ENCODE measurements around the gene TIMM22.

Gene TIMM22

DNA sequence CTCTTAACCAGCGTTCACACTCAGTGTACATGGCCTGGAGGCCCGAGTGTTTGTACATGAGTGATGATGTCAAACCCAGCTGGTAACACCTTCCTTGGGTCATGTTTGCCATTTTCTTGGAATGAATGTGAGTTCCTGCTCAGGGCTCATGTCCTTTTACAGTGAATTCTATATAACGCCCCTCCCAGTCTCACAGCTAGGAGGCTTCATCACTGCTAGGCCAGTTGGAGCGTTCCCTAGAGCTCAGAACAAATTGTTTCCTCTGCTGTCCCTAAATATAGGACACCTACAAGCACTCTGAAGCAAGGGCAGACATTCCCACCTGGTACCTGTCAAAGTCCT is 5.5 kb downstream of the TIMM22 start:
- DNase-seq (ENCODE audit: low read depth in 2 of 2) = no peak

DNA sequence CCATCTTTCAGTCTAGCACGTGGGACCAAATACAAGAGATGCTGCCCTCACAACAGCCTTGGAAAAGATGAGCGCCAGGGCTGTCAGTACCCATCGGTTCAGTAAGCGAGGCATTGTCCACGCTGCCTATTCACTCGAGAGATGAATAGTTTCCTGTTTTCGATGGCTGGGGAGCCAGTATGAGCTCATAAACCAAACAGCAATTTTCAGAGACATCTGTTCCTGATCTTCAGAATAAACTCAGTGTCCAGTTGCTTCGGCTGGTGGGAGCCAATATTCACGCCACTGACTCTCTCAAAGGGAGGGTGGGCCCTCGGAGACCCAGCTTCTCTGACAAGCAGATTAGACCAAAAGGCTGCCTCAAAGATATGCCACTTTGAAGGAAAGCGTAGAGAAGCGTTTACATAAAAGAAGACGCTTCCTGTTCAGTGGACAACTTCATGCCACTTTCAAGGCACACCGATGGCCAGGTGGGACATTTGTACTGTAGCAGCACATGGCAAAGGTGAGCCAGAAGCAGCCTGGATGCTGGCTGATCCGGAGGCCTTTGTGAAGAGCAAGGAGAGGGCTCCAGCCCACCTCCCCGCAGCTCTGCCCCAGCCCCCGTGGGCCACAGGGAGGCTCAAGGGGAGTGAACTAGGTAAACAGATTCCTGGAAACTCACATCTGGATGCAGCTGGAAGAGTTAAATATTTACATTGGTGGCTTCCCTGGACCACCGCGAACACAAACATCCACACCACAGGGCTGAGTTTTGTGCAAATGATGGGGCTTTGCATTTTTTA is 6.0 kb downstream of the TIMM22 start:
- DNase-seq (ENCODE audit: low read depth in 2 of 2) = no peak

DNA sequence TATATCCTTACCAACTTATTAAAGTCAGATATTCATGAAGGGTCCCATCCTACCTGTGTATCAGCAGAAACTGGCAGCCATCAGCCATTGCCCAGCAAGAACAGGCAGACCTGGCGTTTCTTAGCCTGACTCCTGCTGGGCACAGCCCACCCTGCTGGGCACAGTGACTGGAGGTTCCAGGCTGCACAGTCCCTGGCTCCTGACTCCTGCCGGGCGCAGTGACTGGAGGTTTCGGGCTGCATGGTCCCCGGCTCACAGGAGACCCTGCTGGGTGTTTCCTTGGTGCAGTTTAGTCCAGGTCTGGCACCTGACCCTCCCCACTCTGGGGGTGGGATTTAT is 6.7 kb downstream of the TIMM22 start:
- no peak for DNase-seq (ENCODE audit: low read depth in 2 of 2)

DNA sequence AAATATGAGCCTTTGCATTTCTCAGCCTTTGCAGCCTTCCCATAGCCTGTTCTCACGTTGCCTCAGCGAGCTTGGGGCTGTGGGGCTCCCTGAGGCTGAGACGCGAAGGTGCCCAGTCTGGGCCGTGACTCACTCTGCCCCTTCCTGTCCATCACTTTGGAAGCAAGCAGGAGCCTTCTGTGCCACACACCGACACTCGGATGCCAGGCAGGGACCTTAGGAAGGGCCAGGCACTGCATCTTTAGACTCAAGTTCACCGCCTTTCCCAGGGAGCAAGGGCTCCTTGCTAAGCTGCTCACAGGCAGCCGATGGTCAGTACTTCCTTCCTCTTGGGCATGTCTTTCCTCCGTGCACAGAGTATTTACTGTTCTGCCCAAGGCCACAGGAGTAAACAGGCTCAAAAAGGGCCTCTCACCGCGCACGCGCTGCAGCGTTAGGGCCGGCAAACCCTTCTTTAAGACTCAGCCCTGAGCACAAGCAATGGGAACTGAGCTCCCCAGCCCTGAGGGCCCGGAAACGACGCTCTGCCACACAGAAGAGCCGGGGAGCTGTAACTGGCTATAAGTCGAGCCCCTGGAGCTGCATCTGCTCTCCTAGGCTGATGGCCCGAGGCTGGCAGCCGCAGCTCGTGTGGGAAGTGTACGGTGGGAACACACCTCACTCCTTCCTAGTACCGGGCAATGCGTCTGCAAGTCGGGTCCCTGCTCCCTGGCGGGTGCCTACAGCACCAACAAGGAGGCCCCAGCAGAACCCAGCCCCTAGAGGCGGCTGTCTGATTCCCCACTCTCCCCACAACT is 7.2 kb downstream of the TIMM22 start:
- DNase-seq (ENCODE audit: low read depth in 2 of 2) = no peak

DNA sequence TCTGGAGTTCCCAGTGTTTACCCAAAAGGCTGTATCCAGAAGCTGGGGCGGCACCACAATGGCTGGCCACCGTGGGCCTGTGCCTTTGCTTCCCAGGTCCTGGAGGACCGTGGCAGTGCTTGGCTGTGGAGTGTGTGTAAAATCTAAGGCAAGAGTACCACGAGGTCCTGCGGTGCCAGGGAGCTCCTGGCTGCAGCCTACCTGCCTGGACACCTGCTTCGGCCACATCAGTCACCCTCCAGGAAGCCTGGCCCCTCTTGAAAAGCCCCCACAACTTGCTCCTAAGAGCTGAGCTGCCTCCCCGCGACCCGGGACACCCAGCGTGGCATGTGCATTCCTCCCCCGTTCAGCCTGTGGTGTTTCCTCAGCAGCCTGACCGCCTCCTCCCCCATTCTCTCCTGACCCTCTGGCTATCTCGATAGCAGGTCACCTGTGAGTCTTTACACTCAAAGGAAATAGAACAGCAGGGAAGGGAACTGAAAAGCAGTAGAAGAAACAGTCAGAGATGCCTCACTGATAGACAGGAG is 7.9 kb downstream of the TIMM22 start:
- no peak for DNase-seq (ENCODE audit: low read depth in 2 of 2)

DNA sequence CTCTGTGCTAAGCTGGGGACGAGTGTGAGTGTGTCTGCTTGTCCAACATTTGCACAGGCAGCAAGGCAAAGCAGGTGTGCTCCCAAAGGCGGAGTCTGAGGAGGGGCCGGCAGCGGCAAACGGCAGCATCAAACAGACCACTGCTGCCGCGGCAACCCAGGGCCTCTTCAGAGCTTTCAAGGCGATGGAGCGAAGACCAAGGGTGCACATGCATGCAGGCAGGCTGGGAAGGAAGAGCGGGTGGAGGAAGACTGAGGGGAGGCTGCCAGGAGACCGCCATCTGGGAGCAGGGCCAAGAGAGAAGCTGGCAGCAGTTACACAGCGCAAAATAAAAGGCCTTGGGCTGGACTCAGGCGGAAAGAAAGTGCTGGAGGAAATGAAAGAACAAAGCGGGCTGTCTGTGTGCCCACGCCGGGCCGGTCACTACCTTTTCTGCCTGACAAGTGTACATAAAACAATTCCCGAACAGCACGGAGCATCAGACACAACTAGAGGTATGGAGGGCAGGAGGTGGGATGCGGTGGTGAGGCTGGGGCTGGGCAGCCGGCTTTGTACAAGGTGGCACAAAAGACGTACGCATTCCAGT is 8.5 kb downstream of the TIMM22 start:
- no peak for DNase-seq (ENCODE audit: low read depth in 2 of 2)

DNA sequence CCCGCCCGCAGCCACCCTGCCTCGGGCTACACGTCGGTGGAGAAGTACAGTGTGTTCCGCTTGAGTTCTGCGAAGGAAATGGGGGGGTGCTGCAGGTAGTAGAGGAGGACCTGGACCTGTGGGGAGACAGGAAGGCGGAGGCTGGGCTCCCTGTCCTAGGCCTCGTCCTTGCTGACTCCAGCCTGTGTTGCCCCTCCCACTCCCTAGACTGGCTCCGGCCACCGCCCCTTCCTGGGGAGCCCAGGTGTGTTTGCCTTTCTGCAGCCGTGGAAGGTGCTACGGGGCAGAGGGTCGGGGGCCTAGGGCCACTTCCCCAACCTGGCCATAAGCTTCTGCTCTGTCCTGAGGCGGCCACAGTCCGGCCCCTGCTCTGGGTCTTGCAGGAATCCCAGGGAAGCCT is 9.1 kb downstream of the TIMM22 start:
- DNase-seq (ENCODE audit: low read depth in 2 of 2) = no peak

DNA sequence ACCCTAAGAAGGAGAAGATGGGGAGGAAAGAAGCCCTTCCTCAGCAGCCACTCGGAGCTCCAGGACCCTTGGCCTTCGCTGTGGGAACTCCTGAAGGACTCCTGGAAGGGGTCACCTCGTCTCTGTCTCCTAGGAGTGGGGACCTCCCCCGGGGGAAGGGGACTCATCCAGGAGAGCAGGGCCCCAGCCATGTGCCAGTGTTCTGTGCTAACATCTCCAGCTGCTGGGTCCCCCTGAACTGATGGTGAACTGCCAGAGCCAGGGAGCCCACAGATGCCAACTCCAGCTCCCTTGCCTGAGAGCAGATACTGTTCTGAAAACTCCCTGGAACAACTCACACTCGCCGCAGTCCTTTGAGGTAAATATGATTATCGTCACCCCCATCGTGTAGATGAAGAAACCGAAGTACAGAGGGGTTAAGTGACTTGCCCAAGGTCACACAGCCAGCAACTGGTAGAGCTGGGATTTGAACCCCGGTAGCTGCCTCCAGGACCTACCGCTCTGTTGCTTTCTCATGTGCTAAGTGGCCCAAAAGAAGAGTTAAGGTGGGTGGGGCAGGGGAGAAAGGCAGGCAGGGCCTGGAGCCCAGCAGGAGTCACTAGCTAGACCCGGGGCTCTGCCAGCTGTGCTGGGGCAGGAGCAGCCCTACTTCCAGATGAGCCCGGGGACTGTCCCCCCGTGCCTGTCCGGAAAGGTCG is 10.5 kb downstream of the TIMM22 start:
- DNase-seq (ENCODE audit: low read depth in 2 of 2) = no peak

DNA sequence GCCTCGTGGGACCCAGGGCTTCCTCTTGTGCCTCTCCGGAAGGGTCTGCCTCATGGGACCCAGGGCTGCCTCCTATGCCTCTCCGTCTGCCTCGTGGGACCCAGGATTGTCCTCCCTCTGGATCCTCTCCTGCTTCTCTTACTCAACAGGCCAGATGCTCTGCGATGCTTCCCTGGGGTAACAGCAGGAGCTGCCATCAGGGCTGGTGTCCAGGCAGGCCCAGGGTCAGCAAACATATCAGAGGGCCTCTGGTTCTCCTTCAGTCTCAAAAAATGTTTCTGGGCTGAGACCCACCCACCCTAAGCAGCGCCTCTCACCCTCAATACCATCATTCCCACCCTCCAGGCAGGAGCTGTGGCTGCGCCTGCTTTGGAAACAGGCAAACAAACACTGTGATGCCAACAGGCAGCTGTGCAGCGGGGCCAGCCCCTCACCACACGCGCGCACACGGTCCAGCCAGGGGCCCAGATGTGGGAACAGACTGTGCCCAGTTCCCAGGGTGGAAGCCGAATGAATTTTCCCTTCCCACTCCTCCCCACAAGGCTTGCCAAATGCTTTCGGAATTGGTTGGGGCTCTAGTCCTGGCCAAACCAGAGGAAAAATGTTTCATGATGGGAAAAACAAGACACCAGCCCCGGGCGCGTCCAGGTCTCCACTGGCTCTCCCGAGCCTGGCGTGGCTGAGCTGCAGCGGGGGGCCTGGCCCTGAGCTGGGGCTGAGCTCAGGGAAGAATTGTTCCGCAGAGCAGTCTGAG is 11.3 kb downstream of the TIMM22 start:
- no peak for DNase-seq (ENCODE audit: low read depth in 2 of 2)

DNA sequence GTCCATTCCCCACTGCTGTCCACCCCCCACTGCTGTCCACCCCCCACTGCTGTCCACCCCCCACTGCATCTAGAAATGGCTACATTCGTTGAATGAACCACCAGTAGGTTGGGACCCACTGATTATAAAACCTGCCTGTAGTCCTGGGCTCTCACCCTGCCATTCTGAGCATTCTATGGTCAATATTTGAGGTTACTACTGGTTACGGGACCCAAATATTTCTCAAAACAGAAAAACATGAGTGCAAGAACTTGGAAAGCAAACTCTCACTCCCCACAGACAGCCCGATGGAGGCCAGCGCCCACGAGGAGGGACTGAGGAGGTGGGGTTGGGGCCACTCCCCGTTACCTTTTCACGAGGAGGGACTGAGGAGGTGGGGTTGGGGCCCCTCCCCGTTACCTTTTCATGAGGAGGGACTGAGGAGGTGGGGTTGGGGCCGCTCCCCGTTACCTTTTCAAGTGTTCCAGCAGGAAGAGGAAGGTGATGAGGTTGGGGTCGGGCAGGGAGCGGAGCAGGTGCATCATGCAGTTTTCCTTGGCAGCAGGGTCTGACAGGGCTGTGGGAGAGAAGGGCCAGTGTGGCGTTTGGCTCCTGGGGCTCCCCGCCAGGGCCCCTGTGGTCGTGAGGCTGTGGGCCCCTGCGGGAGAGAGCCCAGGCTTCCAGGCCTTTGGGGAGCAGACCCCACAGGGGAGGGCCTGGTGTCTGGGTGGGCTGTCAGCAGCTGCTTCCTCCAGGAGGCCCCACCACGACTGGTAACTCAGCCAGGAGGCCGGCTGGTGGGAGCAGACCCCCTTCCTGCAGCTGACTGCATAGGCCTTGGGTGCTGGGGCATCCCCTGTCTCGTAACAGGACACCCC is 12.5 kb downstream of the TIMM22 start:
- DNase-seq (ENCODE audit: low read depth in 2 of 2) = no peak

DNA sequence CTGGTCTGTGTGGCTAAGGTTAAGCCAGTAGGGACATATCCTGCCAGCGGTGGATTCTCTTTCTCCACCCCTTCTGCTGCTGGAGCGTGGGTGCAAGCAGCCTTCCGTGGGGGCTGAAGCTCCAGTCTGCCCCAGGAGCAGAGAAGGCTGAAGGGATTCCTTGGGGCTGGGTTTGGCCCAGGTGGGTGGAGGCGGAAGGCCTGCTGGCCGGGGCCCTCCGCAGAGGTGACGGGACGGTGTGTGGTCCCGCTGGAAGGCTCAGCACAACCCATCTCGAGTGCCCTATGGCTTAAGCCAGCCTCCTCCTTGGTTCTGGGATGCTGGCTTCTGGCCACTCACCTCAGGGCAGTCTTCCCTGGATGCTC is 13.1 kb downstream of the TIMM22 start:
- no peak for DNase-seq (ENCODE audit: low read depth in 2 of 2)

DNA sequence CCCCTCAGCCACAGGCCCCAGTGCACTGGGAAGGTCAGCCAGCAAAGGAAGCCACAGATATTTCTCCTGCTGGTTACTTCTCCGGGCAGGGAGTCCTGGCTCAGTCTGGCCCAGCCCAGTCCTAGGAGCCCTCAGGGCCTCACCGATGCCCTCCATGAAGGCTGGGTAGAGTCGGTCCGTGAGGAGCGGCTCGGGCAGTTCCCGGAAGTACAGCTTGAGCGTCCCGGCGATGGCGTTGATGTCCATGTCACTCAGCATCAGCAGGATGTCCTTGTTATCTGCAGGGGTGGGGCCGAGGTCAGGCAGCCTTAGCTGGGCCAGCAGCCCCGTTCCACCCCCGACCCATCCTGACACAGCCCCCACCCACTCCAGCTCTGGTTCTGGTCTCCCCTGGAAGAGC is 13.7 kb downstream of the TIMM22 start:
- no peak for DNase-seq (ENCODE audit: low read depth in 2 of 2)

DNA sequence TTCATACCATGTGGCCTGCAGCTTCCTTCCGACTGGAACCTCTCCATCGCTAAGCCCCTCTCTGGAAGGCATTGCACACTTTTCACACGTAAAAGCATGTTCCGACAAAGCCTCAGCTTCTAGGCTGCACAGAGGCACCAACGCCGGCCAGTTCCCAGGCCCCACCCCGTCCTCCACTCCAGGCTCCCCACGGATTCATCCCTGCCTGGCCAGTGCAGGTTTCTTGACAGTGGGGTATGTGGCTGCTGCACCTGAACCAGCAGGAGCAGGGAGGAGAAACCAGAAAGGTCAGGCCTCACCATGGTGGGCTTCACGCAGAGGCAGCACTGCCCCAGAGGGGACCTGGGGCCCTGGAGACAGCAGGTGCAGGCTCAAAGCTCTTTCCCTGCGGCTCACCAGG is 14.2 kb downstream of the TIMM22 start:
- no peak for DNase-seq (ENCODE audit: low read depth in 2 of 2)

DNA sequence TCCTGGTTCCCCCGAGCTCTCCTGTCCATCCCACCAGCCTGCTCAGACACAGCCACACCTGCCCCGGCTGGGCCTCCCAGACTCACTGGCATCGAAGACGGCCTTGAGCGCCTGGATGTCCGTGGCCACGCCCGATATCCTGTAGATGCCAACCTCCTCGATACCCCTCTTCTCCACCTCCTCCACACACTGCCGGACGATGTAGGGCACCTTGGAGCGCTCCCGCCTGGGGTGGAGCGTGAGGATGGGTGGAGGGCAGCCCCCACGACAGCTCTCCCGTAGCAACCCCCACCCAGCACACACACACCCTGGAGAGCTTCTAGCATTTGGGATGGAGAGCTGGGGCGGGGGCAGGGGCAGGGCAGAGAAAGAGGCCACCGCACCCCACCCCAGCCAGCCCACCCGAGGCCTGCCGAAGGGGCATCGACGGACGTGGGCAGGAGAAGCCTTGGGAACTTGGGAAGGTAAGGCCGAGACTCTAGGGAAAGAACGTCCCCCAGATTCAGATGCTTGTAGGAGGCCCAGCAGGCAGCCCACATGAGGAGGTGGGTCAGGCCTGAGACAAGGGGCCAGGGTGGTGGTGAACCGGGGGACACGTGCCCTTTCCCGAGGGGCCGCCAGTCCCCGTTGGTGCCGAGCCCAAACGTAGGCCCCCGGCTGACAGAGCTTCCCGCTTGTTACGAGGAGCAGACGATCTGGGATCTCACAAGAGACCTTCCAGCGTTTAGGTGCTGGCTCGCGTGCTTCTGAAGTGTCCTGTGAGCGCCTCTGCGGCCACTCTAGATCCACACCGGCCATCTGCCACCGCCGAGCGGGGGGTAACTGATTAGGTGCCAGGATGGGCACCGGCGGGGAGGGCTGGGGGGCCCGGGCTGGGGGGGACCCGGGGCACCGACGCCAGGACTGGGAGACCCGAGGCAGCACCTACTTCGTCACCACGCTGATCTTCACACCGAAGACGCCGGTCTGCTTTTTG is 15.1 kb downstream of the TIMM22 start:
- DNase-seq (ENCODE audit: low read depth in 2 of 2) = no peak

DNA sequence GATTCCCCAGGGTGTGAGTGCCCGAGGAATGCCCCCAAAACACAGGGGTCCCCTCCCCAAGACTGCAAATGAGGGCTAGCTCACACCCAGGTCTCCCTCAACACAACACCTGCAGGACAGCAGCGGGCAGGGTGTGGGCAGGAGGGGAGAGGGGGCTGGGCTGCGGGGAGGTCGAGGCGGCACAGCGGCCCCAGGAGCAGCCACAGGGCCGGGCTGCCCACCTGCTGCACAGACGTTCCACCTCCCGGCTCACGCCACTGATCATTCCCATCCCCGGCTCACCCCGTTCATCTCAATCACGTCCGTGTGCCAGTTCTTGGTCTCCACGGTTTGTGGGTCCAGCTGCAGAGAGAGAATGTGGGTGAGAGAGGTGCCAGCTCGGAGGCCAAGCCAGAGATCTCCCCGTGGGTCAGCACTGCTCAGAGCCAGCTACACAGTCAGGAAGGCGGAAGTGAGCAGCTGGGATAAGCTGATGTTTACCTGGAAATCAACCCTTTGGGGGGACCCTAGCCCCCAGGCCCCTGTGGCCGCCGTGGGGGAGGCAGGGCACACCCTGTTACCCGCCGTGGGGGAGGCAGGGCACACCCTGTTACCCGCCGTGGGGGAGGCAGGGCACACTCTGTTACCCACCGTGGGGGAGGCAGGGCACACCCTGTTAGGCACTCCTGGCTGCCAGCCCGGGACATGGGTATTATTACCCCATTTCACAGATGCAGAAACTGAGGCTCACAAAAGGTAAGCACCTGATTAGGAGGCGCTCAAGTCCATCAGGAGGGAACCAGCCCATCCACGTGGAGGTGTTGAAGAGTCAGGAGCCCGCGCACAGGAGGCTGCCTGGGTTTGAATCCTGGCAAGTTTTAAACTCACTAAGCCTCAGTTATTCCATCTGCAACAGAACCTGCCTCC is 16.1 kb downstream of the TIMM22 start:
- DNase-seq (ENCODE audit: low read depth in 2 of 2) = no peak

DNA sequence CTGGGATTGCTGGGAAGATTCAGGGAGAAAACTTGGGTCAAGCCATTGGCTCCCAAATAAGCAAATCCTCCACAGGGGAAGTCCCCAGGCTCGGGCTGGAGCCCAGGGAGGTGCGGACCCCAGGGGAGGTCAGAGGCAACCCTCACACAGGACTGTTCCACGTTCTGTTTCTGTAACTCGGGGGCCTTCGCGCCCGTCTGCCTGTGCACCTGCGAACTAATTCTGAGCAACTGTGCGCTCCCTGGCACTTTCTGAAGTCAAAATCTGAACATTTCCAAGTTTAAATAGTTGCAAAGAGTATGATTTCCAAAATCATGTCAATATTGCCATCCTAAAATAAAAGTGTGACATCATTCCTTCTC is 16.8 kb downstream of the TIMM22 start:
- no peak for DNase-seq (ENCODE audit: low read depth in 2 of 2)

DNA sequence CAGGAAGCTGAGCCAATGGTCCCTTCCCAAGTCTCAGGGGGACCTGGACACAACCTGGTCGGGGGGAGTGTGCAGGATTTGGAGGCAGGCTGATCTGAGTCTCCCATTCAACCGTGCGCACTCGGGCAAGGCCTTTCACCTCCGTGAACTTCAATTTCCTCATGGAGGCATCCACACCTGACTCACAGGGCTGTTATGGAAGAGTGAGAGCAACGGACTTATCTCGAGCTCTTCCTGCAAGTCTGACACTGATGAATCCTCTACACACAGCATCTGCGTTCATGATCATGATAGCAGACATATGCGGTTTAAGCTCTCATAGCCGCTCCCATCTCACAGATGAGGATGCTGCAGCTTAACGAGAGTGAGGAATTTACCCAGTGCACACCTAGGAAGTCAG is 21.6 kb downstream of the TIMM22 start:
- no peak for DNase-seq (ENCODE audit: low read depth in 2 of 2)

DNA sequence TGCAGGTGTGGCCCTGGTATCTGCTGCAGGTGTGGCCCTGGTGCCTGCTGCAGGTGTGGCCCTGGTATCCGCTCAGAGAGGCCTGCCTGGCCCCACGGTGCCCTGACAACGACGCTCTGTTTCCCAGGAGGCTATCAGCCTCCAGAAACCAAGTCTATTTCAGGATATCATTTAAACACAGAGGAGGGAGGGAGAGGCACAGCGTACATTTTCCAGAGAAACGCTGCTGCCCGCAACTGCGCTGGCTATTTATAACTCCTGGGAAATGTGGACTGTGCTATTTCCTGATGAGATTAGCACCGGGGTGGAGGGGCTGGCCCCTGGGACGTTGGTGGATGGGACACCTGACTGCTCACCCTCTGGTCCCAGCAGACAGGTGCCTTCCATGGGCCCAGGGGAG is 22.5 kb downstream of the TIMM22 start:
- DNase-seq (ENCODE audit: low read depth in 2 of 2) = no peak

DNA sequence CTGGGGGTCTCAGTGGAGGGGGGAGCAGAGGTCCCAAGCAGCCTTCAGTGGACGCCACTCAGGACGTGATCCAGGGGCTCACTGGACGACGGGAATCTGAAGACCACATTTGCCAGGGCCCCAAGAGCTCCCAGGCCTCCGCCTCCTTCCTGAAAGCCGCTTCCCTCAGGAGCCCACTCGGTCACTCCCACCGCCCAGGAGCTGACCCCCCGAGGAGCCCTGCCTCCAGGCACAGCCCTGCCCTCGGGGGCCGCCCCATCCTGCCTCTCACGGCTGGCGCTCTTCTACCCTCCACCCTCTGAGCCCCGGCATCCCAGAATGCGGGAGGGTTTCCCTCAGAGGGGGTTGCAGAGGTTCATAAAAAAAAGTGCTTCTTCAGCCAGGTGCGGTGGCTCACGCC is 24.2 kb downstream of the TIMM22 start:
- DNase-seq (ENCODE audit: low read depth in 2 of 2) = no peak
